BE2C (cell line): ENCODE data around the gene ERCC2.
A peak's percentile ranks its signal among the peaks of the same experiment; 100 is the strongest.

Source experiments
- DNase-seq: peaks from one replicate; pipeline ENCODE4 v3.0.0-alpha.2; 2020
- H3K27me3 ChIP-seq: fragments of 250-450 bp; sonication (Bioruptor Pico); 2 replicates; pipeline ENCODE4 v1.5.1; 2020; ENCODE audit warnings: mild to moderate bottlenecking
- H3K36me3 ChIP-seq: fragments of 250-450 bp; sonication (Bioruptor Pico); 2 replicates; pipeline ENCODE4 v1.5.1; 2020; ENCODE audit warnings: mild to moderate bottlenecking
- H3K4me1 ChIP-seq: fragments of 250-450 bp; sonication (Bioruptor Pico); 2 replicates; pipeline ENCODE4 v1.5.1; 2020
- H3K4me3 ChIP-seq: 2 replicates; pipeline ENCODE4 v1.5.1; 2011; ENCODE audit warnings: low read depth, low read length
- H3K9me3 ChIP-seq: fragments of 250-450 bp; sonication (Bioruptor Pico); 2 replicates; pipeline ENCODE4 v1.5.1; 2020
- CTCF ChIP-seq: IDR thresholded peaks from 2 replicates; pipeline ENCODE4 v1.5.1; 2012; ENCODE audit warnings: mild to moderate bottlenecking, low read depth, low read length

ERCC2 gene

GRCh38 chr19:45349430-45349941, 20.9 kb downstream of the ERCC2 start:
- Histone ChIP-seq H3K4me3 (no peak overlapping the region), H3K36me3 (peaks cover 5% of the 10 kb centered on the region; the same call in 1 of the 2 replicates), H3K27me3 (peaks cover 21% of the 10 kb centered on the region), H3K9me3 (no peaks in the 10 kb centered on the region), H3K4me1 (no peaks in the 10 kb centered on the region)
- DNase-seq, result no peak
- no peak for TF ChIP-seq CTCF

GRCh38 chr19:45349126-45349415, 21.3 kb downstream of the ERCC2 start:
- Histone ChIP-seq H3K9me3 (no peaks in the 10 kb centered on the region), H3K27me3 (peaks cover 21% of the 10 kb centered on the region), H3K36me3 (peaks cover under 1% of the 10 kb centered on the region; the same call in 1 of the 2 replicates), H3K4me3 (no peak overlapping the region), H3K4me1 (no peaks in the 10 kb centered on the region)
- no peak for TF ChIP-seq CTCF
- DNase-seq, result no peak

- Histone ChIP-seq H3K4me3 (no peak overlapping the region), H3K4me1 (no peaks in the 10 kb centered on the region), H3K36me3 (no peaks in the 10 kb centered on the region; the same call in 1 of the 2 replicates), H3K27me3 (peaks cover 21% of the 10 kb centered on the region), H3K9me3 (no peaks in the 10 kb centered on the region)
- no peak for TF ChIP-seq CTCF
- no peak for DNase-seq
These were observed 21.8 kb downstream of the ERCC2 start for GRCh38 chr19:45348367-45349125.

GRCh38 chr19:45347570-45348366, 22.6 kb downstream of the ERCC2 start:
- no peaks in the 10 kb centered on the region for H3K4me1 ChIP-seq
- no peak for DNase-seq
- no peak for TF ChIP-seq CTCF
- no peak overlapping the region for H3K4me3 ChIP-seq
- H3K9me3 ChIP-seq, result no peaks in the 10 kb centered on the region
- H3K27me3 ChIP-seq, result peaks cover 21% of the 10 kb centered on the region
- H3K36me3 ChIP-seq, result no peaks in the 10 kb centered on the region; the same call in 1 of the 2 replicates

GRCh38 chr19:45346449-45346848, 23.9 kb downstream of the ERCC2 start:
- peaks cover 21% of the 10 kb centered on the region for H3K27me3 ChIP-seq
- DNase-seq, result no peak
- H3K4me3 ChIP-seq, result no peak overlapping the region
- no peaks in the 10 kb centered on the region; the same call in 1 of the 2 replicates for H3K36me3 ChIP-seq
- H3K9me3 ChIP-seq, result no peaks in the 10 kb centered on the region
- TF ChIP-seq CTCF, result 0 out of 2 replicates have a peak, but pooled peaks have one; percentile 3
- no peaks in the 10 kb centered on the region for H3K4me1 ChIP-seq

GRCh38 chr19:45345506-45345860, 24.9 kb downstream of the ERCC2 start:
- H3K4me1 ChIP-seq, result no peaks in the 10 kb centered on the region

More at GRCh38 chr19:45345506-45345860, 24.9 kb downstream of the ERCC2 start:
- Histone ChIP-seq H3K4me3 (no peak overlapping the region), H3K27me3 (peaks cover 21% of the 10 kb centered on the region), H3K9me3 (no peaks in the 10 kb centered on the region), H3K36me3 (no peaks in the 10 kb centered on the region)
- DNase-seq, result no peak
- no peak for TF ChIP-seq CTCF
